ENCODE measurements around the gene TMEFF1.

DNA sequence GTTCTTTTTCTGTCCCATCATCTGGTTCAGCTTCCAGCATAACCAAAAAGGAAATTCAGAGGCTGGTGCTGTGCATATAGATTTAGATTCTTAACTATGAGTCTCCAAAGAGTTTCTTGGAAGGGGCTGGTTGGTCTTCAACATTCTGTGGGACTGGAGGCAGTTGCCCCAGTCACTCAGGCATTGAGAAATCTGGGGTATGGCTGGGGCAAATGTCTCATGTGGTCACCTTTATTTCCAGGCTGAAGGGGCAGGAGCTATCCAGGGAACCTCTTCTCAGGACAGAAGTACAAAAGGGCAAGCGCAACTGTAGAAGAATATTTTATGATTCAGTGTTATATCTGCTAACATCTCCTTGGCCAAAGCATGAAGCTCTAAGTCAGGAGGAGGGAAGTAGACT, 15.4 kb upstream of the TMEFF1 start:
- TF ChIP-seq EZH2phosphoT487 (IDR thresholded peaks at IDR 0.05; ENCODE audit: insufficient read depth, low read depth), result no peak
- TF ChIP-seq EZH2 (IDR thresholded peaks at IDR 0.05; ENCODE audit: insufficient read depth, poor library complexity, severe bottlenecking), result no peak

Measured in GM23248 (cell line).